ENCODE results near the gene THRB.

THRB gene

GRCh38 chr3:24303057-24303754, 191.4 kb downstream of the THRB start:
- DNase-seq, result no peak

GRCh38 chr3:24302396-24302795, 192.3 kb downstream of the THRB start:
- no peak for DNase-seq

- DNase-seq, result no peak
These were observed 193.7 kb downstream of the THRB start for GRCh38 chr3:24300949-24301348.

GRCh38 chr3:24299806-24300626, 194.6 kb downstream of the THRB start:
- no peak for DNase-seq

GRCh38 chr3:24299246-24299805, 195.3 kb downstream of the THRB start:
- DNase-seq, result no peak

- DNase-seq, result no peak
These were observed 198.0 kb downstream of the THRB start for GRCh38 chr3:24296441-24297205.

GRCh38 chr3:24294150-24294549, 200.5 kb downstream of the THRB start:
- DNase-seq, result no peak

GRCh38 chr3:24291646-24292045, 203.0 kb downstream of the THRB start:
- DNase-seq, result no peak

- no peak for DNase-seq
These were observed 204.1 kb downstream of the THRB start for GRCh38 chr3:24290596-24290995.

- DNase-seq, result no peak
These were observed 206.0 kb downstream of the THRB start for GRCh38 chr3:24288496-24289236.

GRCh38 chr3:24287755-24288450, 206.7 kb downstream of the THRB start:
- DNase-seq, result no peak

GRCh38 chr3:24286405-24286804, 208.2 kb downstream of the THRB start:
- no peak for DNase-seq

- DNase-seq, result no peak
These were observed 216.1 kb downstream of the THRB start for GRCh38 chr3:24278543-24278942.

GRCh38 chr3:24273491-24273890, 221.2 kb downstream of the THRB start:
- DNase-seq, result no peak

GRCh38 chr3:24272875-24273274, 221.8 kb downstream of the THRB start:
- DNase-seq, result no peak

- no peak for DNase-seq
These were observed 222.2 kb downstream of the THRB start for GRCh38 chr3:24272408-24272807.

GRCh38 chr3:24271228-24271627, 223.4 kb downstream of the THRB start:
- DNase-seq, result no peak

- no peak for DNase-seq
These were observed 223.9 kb downstream of the THRB start for GRCh38 chr3:24270744-24271143.

- no peak for DNase-seq
These were observed 224.4 kb downstream of the THRB start for GRCh38 chr3:24270204-24270691.

- peak; percentile 34 to 75 (median 66) for DNase-seq
These were observed 229.9 kb downstream of the THRB start for GRCh38 chr3:24264748-24265158.

- no peak for DNase-seq
These were observed 230.6 kb downstream of the THRB start for GRCh38 chr3:24264011-24264410.

Data from suppressor macrophage (primary cell).